ENCODE measurements around the gene ACSM2A.
"Not testable (repeated sequence)": the region's sequence is repeated elsewhere in the genome, so short reads cannot be mapped to it uniquely, and the experiment has no call there.

ACSM2A gene

DNA sequence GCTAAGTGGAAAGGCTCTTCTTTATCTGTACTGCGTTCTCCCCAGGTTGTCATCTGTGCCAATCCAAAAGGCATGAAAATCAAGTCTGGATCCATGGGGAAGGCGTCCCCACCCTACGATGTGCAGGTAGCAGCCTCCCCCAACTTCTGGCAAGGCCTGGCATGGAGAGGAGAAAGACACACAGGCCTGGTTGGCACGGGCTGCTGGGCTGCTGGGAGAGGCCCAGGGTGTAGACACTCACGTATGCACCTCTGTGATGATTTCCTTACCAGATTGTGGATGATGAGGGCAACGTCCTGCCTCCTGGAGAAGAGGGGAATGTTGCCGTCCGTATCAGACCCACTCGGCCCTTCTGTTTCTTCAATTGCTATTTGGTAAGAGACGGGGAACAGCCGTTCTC is 20.4 kb upstream of the ACSM2A start:
- DNase-seq (ENCODE audit: insufficient read length), result no peak
- FAIRE-seq, result no peak
- TF ChIP-seq POLR2AphosphoS5 (IDR thresholded peaks at IDR 0.05; ENCODE audit: low read depth, low read length) (no peak), POLR2A (IDR thresholded peaks at IDR 0.05; ENCODE audit: low read depth, low read length) (no peak), TAF1 (IDR thresholded peaks at IDR 0.05; ENCODE audit: borderline replicate concordance, low read depth, low read length) (no peak)

- DNase-seq (ENCODE audit: insufficient read length); FAIRE-seq: not testable (repeated sequence)
Measured at GRCh38 chr16:20438950-20439349, 12.4 kb upstream of the ACSM2A start.

GRCh38 chr16:20439820-20440231 is 11.5 kb upstream of the ACSM2A start:
- DNase-seq (ENCODE audit: insufficient read length); FAIRE-seq: not testable (repeated sequence)

GRCh38 chr16:20440731-20441130 is 10.6 kb upstream of the ACSM2A start:
- not testable (repeated sequence) for DNase-seq (ENCODE audit: insufficient read length); FAIRE-seq

- FAIRE-seq (no peak), DNase-seq (ENCODE audit: insufficient read length) (no peak)
- TF ChIP-seq POLR2A (IDR thresholded peaks at IDR 0.05; ENCODE audit: low read depth, low read length) (no peak), TAF1 (IDR thresholded peaks at IDR 0.05; ENCODE audit: borderline replicate concordance, low read depth, low read length) (no peak), POLR2AphosphoS5 (IDR thresholded peaks at IDR 0.05; ENCODE audit: low read depth, low read length) (no peak)
Measured at GRCh38 chr16:20441191-20441590, 10.1 kb upstream of the ACSM2A start.

- DNase-seq (ENCODE audit: insufficient read length); FAIRE-seq: not testable (repeated sequence)
Measured at GRCh38 chr16:20441859-20442258, 9.5 kb upstream of the ACSM2A start.

DNA sequence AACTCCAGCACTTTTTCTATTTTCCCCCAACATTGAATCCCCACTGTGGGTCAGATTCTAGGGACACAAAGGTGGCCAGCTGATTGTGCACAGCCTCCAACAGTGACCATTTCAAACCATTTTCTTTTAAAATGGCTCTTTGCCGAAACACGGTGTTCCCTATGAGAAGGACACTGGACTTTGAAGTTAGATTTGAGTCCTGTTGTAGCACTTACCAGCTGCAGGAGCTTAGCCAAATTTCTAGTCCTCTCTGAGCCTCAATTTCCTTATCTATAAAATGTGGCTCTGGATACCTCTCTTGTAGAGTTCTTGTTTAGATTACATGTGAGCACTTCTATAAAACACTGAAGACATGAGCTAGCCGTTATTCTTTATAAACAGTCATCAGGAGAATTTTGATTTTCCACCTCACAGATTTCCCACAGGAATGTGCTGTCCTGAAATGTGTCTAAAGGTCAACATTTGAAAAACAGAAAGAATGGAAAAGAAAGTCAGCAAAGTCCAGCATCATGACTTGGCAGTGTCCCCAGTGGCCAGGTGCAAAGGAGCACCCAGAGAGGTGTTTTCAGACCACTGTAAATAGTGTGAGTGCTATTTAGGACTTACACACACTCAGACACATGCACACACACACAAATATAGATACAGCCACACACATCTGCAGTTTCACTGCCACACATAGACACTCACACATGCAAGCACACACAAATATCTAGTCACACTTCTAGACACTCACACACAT is 4.5 kb upstream of the ACSM2A start:
- not testable (repeated sequence) for FAIRE-seq; DNase-seq (ENCODE audit: insufficient read length)

- DNase-seq (ENCODE audit: insufficient read length); FAIRE-seq: not testable (repeated sequence)
Measured at GRCh38 chr16:20453633-20454032, 2.3 kb downstream of the ACSM2A start.

- FAIRE-seq, result not testable (repeated sequence)
Measured at GRCh38 chr16:20459227-20459626, 7.9 kb downstream of the ACSM2A start.

GRCh38 chr16:20460313-20460712 is 9.0 kb downstream of the ACSM2A start:
- DNase-seq (ENCODE audit: insufficient read length); FAIRE-seq: not testable (repeated sequence)

More at GRCh38 chr16:20459227-20459626, 7.9 kb downstream of the ACSM2A start:
- DNase-seq (ENCODE audit: insufficient read length), result not testable (repeated sequence)

DNA sequence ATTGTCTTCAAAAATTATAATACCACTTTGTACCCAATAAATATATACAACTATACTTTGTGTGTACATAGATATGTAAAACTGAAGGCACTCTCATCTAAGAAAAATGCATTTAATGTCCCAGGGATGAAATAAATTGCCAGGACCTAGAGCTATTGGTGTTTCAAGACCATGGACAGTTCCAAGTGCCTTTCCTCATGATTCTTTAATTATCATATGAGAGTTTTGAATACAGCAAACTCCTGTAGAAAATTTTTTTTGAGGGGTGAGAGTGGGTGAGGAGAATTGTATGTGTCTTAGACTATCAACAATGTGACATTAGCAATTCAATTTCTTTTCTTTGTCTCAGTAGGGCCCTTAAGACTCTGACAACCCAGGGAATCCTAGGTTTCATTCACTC is 17.6 kb downstream of the ACSM2A start:
- not testable (repeated sequence) for FAIRE-seq; DNase-seq (ENCODE audit: insufficient read length)

DNA sequence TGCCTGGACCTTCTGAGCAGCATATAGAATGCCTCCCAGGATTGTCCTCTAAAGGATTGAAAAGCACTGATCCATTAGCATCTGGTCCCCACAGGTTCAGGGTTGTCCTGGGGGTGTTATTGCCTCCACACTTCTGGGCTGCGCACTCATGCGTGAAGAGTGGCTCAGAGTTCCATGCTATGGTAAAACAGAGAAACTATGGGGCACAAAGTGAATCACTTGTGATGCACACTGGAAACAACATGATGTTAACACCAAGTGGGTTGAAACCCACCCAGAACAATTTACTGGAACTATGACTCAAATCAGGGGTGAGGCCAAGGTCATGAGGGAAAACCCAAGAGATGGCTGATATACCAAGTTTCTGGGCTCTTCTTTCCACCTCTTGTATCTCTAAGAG is 18.6 kb downstream of the ACSM2A start:
- not testable (repeated sequence) for FAIRE-seq; DNase-seq (ENCODE audit: insufficient read length)

DNA sequence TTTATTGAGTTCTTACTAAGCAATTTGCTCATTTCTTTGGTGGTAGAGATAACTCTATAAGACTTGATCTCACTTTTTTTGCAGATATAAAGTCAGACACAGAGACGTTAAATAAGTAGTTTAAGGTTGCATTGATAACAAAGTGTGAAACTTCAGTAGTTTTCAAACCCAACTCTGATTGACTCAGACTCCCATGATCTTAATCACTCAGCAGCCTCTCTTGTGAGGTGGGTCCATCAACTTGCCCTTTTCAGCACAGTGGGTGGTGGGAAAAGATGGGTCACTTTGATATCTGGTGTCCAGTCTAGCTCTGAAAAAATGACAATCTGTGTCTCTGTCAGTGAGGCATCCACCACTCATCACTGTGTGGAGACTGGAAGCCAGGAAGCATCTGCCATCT is 19.4 kb downstream of the ACSM2A start:
- not testable (repeated sequence) for DNase-seq (ENCODE audit: insufficient read length); FAIRE-seq

- DNase-seq (ENCODE audit: insufficient read length); FAIRE-seq: not testable (repeated sequence)
Measured at GRCh38 chr16:20477188-20477744, 25.9 kb downstream of the ACSM2A start.

DNA sequence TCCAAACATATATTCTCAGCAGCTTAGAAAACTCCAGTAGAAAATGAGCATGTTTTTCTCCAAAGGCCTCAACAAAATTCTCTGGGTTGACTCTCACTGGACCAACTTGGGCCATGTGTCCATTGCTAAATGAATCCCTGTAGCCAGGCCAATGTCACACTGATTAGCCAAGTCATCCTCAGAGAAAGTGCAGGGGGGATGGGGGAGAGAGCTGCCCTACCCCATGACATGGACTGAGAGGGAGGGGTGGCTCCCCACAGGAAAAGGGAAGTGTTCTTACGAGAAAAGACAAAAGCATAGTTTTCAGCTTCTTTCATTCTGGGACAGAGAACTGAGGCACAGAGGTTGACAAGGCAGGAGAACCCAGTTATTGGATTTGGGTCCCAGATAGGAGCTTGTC is 32.7 kb downstream of the ACSM2A start:
- not testable (repeated sequence) for DNase-seq (ENCODE audit: insufficient read length); FAIRE-seq

All from GM12892 (cell line).